Spinal cord (tissue), 10 donors: ENCODE measurements around the gene IKZF4. TPM values are rescaled to one million over a fixed set of nuclear protein-coding genes. Genes with fewer than 3 reads are reported as not detected.

Experiments
- DNase-seq, 6 donors: peaks; one replicate each; pipeline versions ENCODE4 v3.0.0 to v3.0.0-alpha.2; 2013 to 2015; ENCODE audit warnings: low spot score in 6 of 6, low read depth in 4 of 6
- H3K27ac ChIP-seq: one replicate; pipeline ENCODE4 v1.5.1; 2013; ENCODE audit warnings: low read depth, low read length, control low read depth
- H3K27me3 ChIP-seq: one replicate; pipeline ENCODE4 v1.6.1; 2013; ENCODE audit warnings: low read length; ENCODE audit not compliant: control insufficient read depth, insufficient read depth
- H3K36me3 ChIP-seq: one replicate; pipeline ENCODE4 v1.6.1; 2013; ENCODE audit warnings: low read length; ENCODE audit not compliant: control insufficient read depth, insufficient read depth
- H3K4me1 ChIP-seq: one replicate; pipeline ENCODE4 v1.6.1; 2013; ENCODE audit warnings: low read length; ENCODE audit not compliant: control insufficient read depth, insufficient read depth
- H3K4me3 ChIP-seq: one replicate; pipeline ENCODE4 v1.5.1; 2013; ENCODE audit warnings: low read depth, low read length, control low read depth
- H3K9me3 ChIP-seq: one replicate; pipeline ENCODE4 v1.6.1; 2013; ENCODE audit warnings: low read length; ENCODE audit not compliant: control insufficient read depth, insufficient read depth
- WGBS: methylation state at CpG from one replicate; pipeline ENCODE4 v1.1.5; 2013; ENCODE audit warnings: missing lambda C conversion rate; ENCODE audit not compliant: insufficient coverage; 5-methylcytosine and 5-hydroxymethylcytosine counted together
- polyA plus RNA-seq, 2 donors: library from polyadenylated mRNA; unstranded; fragments of 120-200 nt; gene quantifications; one replicate each; pipeline ENCODE4 v1.2.1, GENCODE V29; 2013; ENCODE audit not compliant: insufficient read length in 2 of 2
- total RNA-seq, 2 donors: library from RNA; depleted of rRNA in 1 of 2; stranded (reverse); fragments of 120-200 nt in 1 of 2; fragments of >200 nt in 1 of 2; gene quantifications; one replicate each; pipeline versions ENCODE4 v1.2.3 to v1.2.4, GENCODE V29; 2013 to 2014
- donor health status: healthy.

The IKZF4 gene
- total and polyA plus RNA-seq, 4 donors, result 3.4 to 25.2 (median 11.0) TPM

DNA sequence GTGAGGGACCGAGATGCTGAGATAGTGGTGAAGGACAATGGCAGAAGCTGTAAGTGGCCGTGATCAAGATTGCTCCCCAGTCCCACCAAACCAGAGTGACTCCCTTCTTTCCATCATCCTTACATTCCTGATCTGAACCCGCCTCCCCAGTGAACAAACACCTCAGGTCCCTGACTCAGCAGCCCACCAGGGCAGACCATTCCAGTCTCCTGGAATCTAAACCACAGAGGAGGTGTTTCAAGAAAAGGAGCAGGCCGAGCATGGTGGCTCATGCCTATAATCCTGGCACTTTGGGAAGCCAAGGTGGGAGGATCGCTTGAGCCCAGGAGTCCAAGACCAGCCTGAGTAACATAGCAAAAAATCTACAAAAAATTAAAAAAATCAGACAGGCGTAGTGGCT is 65.8 kb downstream of the IKZF4 start:
- H3K36me3 ChIP-seq, result peaks cover 20% of the 10 kb centered on the region
- H3K4me3 ChIP-seq, result no peak overlapping the region
- peaks cover 26% of the 10 kb centered on the region for H3K4me1 ChIP-seq
- no peak for DNase-seq
- H3K27me3 ChIP-seq, result peaks cover 4% of the 10 kb centered on the region
- WGBS, result 84% methylated on average over 6 of the region's 6 CpGs
- no peak overlapping the region for H3K27ac ChIP-seq
- no peaks in the 10 kb centered on the region for H3K9me3 ChIP-seq

GRCh38 chr12:56087220-56087619 is 66.4 kb downstream of the IKZF4 start:
- H3K27ac ChIP-seq, result no peak overlapping the region
- WGBS, result 95% methylated on average over 5 of the region's 6 CpGs
- H3K27me3 ChIP-seq, result peaks cover 2% of the 10 kb centered on the region
- peaks cover 20% of the 10 kb centered on the region for H3K36me3 ChIP-seq
- no peak overlapping the region for H3K4me3 ChIP-seq
- H3K9me3 ChIP-seq, result no peaks in the 10 kb centered on the region
- no peak for DNase-seq
- peaks cover 23% of the 10 kb centered on the region for H3K4me1 ChIP-seq

Other genes with a start within 250 kb of the IKZF4 start
- gene SARNP, start 203.3 kb upstream of the IKZF4 start, total RNA-seq, result 10 to 100 TPM; 52.9 to 98.1 TPM
- 10 to 100 TPM; 86.5 to 95.9 TPM for gene SARNP, start 203.3 kb upstream of the IKZF4 start, polyA plus RNA-seq
- gene ORMDL2, start 203.0 kb upstream of the IKZF4 start, total RNA-seq, result 10 to 100 TPM; 12.6 to 29.9 TPM
- gene ORMDL2, start 203.0 kb upstream of the IKZF4 start, polyA plus RNA-seq, result 10 to 100 TPM; 23.4 to 25.7 TPM
- 10 to 100 TPM; 27.7 to 40.1 TPM for gene DNAJC14, start 191.5 kb upstream of the IKZF4 start, total RNA-seq
- 10 to 100 TPM; 24.9 to 25.7 TPM for gene DNAJC14, start 191.5 kb upstream of the IKZF4 start, polyA plus RNA-seq
- gene MMP19, start 178.1 kb upstream of the IKZF4 start, total RNA-seq, result 1 to 10 TPM in 1 of 2 donors, under 1 TPM in 1; 0.20 to 1.5 TPM
- gene MMP19, start 178.1 kb upstream of the IKZF4 start, polyA plus RNA-seq, result under 1 TPM; 0.54 to 0.74 TPM
- 10 to 100 TPM; 17.8 to 31.5 TPM for gene PYM1, start 93.1 kb upstream of the IKZF4 start, total RNA-seq
- gene PYM1, start 93.1 kb upstream of the IKZF4 start, polyA plus RNA-seq, result 10 to 100 TPM; 33.2 to 36.7 TPM
- 10 to 100 TPM; 19.5 to 33.3 TPM for gene DGKA, start 89.9 kb upstream of the IKZF4 start, total RNA-seq
- 10 to 100 TPM; 33.1 to 35.0 TPM for gene DGKA, start 89.9 kb upstream of the IKZF4 start, polyA plus RNA-seq
- gene PMEL, start 55.0 kb upstream of the IKZF4 start, total RNA-seq, result 1 to 10 TPM in 1 of 2 donors, under 1 TPM in 1; 0.79 to 8.8 TPM
- 1 to 10 TPM in 1 of 2 donors, under 1 TPM in 1; 0.70 to 1.5 TPM for gene PMEL, start 55.0 kb upstream of the IKZF4 start, polyA plus RNA-seq
- gene CDK2, start 54.2 kb upstream of the IKZF4 start, total RNA-seq, result 10 to 100 TPM; 14.5 to 54.4 TPM
- gene CDK2, start 54.2 kb upstream of the IKZF4 start, polyA plus RNA-seq, result 10 to 100 TPM; 25.5 to 32.0 TPM
- 10 to 100 TPM; 77.5 to 93.7 TPM for gene RAB5B, start 47.0 kb upstream of the IKZF4 start, total RNA-seq
- 100 to 1,000 TPM; 153 to 160 TPM for gene RAB5B, start 47.0 kb upstream of the IKZF4 start, polyA plus RNA-seq
- gene SUOX, start 23.8 kb upstream of the IKZF4 start, total RNA-seq, result 10 to 100 TPM; 17.7 to 46.1 TPM
- gene SUOX, start 23.8 kb upstream of the IKZF4 start, polyA plus RNA-seq, result 10 to 100 TPM; 36.7 to 45.6 TPM
- gene RPS26, start 20.9 kb downstream of the IKZF4 start, total RNA-seq, result 100 to 1,000 TPM in 1 of 2 donors, 10 to 100 TPM in 1; 97.6 to 270 TPM
- gene RPS26, start 20.9 kb downstream of the IKZF4 start, polyA plus RNA-seq, result 100 to 1,000 TPM; 118 to 209 TPM
- gene ERBB3, start 59.1 kb downstream of the IKZF4 start, total RNA-seq, result 10 to 100 TPM; 41.1 to 73.9 TPM
- 10 to 100 TPM; 70.1 to 95.1 TPM for gene ERBB3, start 59.1 kb downstream of the IKZF4 start, polyA plus RNA-seq
- 100 to 1,000 TPM in 1 of 2 donors, 10 to 100 TPM in 1; 63.6 to 106 TPM for gene PA2G4, start 83.5 kb downstream of the IKZF4 start, total RNA-seq
- 100 to 1,000 TPM; 123 to 126 TPM for gene PA2G4, start 83.5 kb downstream of the IKZF4 start, polyA plus RNA-seq
- gene RPL41, start 95.6 kb downstream of the IKZF4 start, total RNA-seq, result 1,000 to 10,000 TPM in 1 of 2 donors, 100 to 1,000 TPM in 1; 970 to 5,681 TPM
- gene RPL41, start 95.6 kb downstream of the IKZF4 start, polyA plus RNA-seq, result 1,000 to 10,000 TPM; 2,766 to 3,172 TPM
- 1 to 10 TPM; 5.2 to 7.1 TPM for gene ZC3H10, start 97.2 kb downstream of the IKZF4 start, total RNA-seq
- gene ZC3H10, start 97.2 kb downstream of the IKZF4 start, polyA plus RNA-seq, result 1 to 10 TPM; 4.1 to 6.0 TPM
- gene ESYT1, start 107.2 kb downstream of the IKZF4 start, total RNA-seq, result 10 to 100 TPM; 72.6 to 76.6 TPM
- 10 to 100 TPM; 42.6 to 49.7 TPM for gene ESYT1, start 107.2 kb downstream of the IKZF4 start, polyA plus RNA-seq
- gene MYL6B, start 131.5 kb downstream of the IKZF4 start, total RNA-seq, result 100 to 1,000 TPM in 1 of 2 donors, 10 to 100 TPM in 1; 69.4 to 199 TPM
- 100 to 1,000 TPM; 276 to 287 TPM for gene MYL6B, start 131.5 kb downstream of the IKZF4 start, polyA plus RNA-seq
- 1,000 to 10,000 TPM in 1 of 2 donors, 100 to 1,000 TPM in 1; 887 to 2,396 TPM for gene MYL6, start 137.3 kb downstream of the IKZF4 start, total RNA-seq
- 1,000 to 10,000 TPM; 1,367 to 1,524 TPM for gene MYL6, start 137.3 kb downstream of the IKZF4 start, polyA plus RNA-seq
- gene SMARCC2, start 168.4 kb downstream of the IKZF4 start, total RNA-seq, result 100 to 1,000 TPM in 1 of 2 donors, 10 to 100 TPM in 1; 66.2 to 104 TPM
- 100 to 1,000 TPM; 141 to 143 TPM for gene SMARCC2, start 168.4 kb downstream of the IKZF4 start, polyA plus RNA-seq
- gene RNF41, start 200.9 kb downstream of the IKZF4 start, total RNA-seq, result 10 to 100 TPM; 58.0 to 75.1 TPM
- 10 to 100 TPM; 51.5 to 56.7 TPM for gene RNF41, start 200.9 kb downstream of the IKZF4 start, polyA plus RNA-seq
- 10 to 100 TPM; 20.8 to 45.5 TPM for gene NABP2, start 203.3 kb downstream of the IKZF4 start, total RNA-seq
- 10 to 100 TPM; 46.3 to 48.3 TPM for gene NABP2, start 203.3 kb downstream of the IKZF4 start, polyA plus RNA-seq
- gene SLC39A5, start 209.0 kb downstream of the IKZF4 start, total RNA-seq, result under 1 TPM in 1 of 2 donors, not detected in 1; 0.66 TPM
- gene SLC39A5, start 209.0 kb downstream of the IKZF4 start, polyA plus RNA-seq, result 1 to 10 TPM in 1 of 2 donors, under 1 TPM in 1; 0.60 to 1.9 TPM
- 10 to 100 TPM; 20.9 to 23.2 TPM for gene ANKRD52, start 237.3 kb downstream of the IKZF4 start, total RNA-seq
- 10 to 100 TPM; 42.7 to 54.7 TPM for gene ANKRD52, start 237.3 kb downstream of the IKZF4 start, polyA plus RNA-seq
- gene COQ10A, start 245.9 kb downstream of the IKZF4 start, total RNA-seq, result 10 to 100 TPM; 13.4 to 19.0 TPM
- gene COQ10A, start 245.9 kb downstream of the IKZF4 start, polyA plus RNA-seq, result 10 to 100 TPM; 24.9 to 29.9 TPM